ENCODE measurements around the gene XKRX. TPM values are rescaled to one million over a fixed set of nuclear protein-coding genes. Genes with fewer than 3 reads are reported as not detected.
A peak's percentile ranks its signal among the peaks of the same experiment; 100 is the strongest.

XKRX gene
- total and polyA plus RNA-seq, 2 of the 13 experiments (the other 11 are each of a cell fraction or from before 2014, with no cell fraction given) = not detected

- TF ChIP-seq DNMT1 (CRISPR knock-in tag; IDR thresholded peaks at IDR 0.05) (no peak), ZNF432 (CRISPR knock-in tag; IDR thresholded peaks at IDR 0.05; ENCODE audit: borderline replicate concordance) (no peak), SOX5 (CRISPR knock-in tag; IDR thresholded peaks at IDR 0.05; ENCODE audit: borderline replicate concordance) (no peak)
Measured at GRCh38 chrX:100871594-100872560, 56.8 kb downstream of the XKRX start (continued).

- no peak overlapping the region for H2AFZ ChIP-seq (ENCODE audit: low read length)
- DNase-seq (ENCODE audit: low spot score) = no peak
- in situ Hi-C loops (cut with HindIII; ENCODE audit: extremely low pct_ligation_motif_present, low pct_unique_long_range_greater_than_20kb) (no loop called here), intact Hi-C loops (cut with micrococcal nuclease; ENCODE audit: unreplicated experiment) (no loop called here)
- no peak overlapping the region for H3K4me3 ChIP-seq (replicated peaks in 1 of 3; ENCODE audit: insufficient read depth in 1 of 3, low read depth in 2 of 3, low read length in 3 of 3)
- 0 out of 2 replicates have a peak, but pooled peaks cover 9% of the 10 kb centered on the region for H3K4me1 ChIP-seq (ENCODE audit: insufficient read depth, low read length)
- H3K9ac ChIP-seq (ENCODE audit: insufficient read depth, low read depth, low read length) = no peak overlapping the region
- no peak for TF ChIP-seq EED (CRISPR knock-in tag; IDR thresholded peaks at IDR 0.05)
- TF ChIP-seq SOX5 (CRISPR knock-in tag; IDR thresholded peaks at IDR 0.05; ENCODE audit: borderline replicate concordance) = peak; percentile 35; the same call in 1 of the 2 replicates
- no peaks in the 10 kb centered on the region for H4K20me1 ChIP-seq (ENCODE audit: insufficient read depth, low read length)
- no peak overlapping the region for H3K4me2 ChIP-seq (ENCODE audit: low read depth, low read length)
- no peak for ATAC-seq
- CTCF ChIA-PET (ENCODE audit: low intra/inter-chr PET ratio, low total read pairs) = no interaction called here
- H3K27ac ChIP-seq (ENCODE audit: extremely low read length, insufficient read depth, low read length) = no peak overlapping the region
- no peaks in the 10 kb centered on the region for H3K27me3 ChIP-seq (ENCODE audit: control insufficient read depth in 1 of 2, insufficient read depth in 2 of 2, low read length in 2 of 2)
- no peaks in the 10 kb centered on the region for H3K9me3 ChIP-seq (ENCODE audit: low read length)
- no peak for FAIRE-seq
- H3K36me3 ChIP-seq (replicated peaks in 1 of 2; ENCODE audit: control insufficient read depth in 1 of 2, insufficient read depth in 2 of 2, low read length in 2 of 2) = no peaks in the 10 kb centered on the region
- BruUV-seq (replicated peaks) = no TSS peak
- no peaks in the 10 kb centered on the region for H3K79me2 ChIP-seq (ENCODE audit: insufficient read depth, low read length)
- POLR2A ChIA-PET = no interaction called here
- WGBS (ENCODE audit: low lambda C conversion rate) = 26% methylated on average over 5 of the region's 5 CpGs
Measured at GRCh38 chrX:100870527-100870926, 58.2 kb downstream of the XKRX start.

GRCh38 chrX:100868273-100868672 is 60.4 kb downstream of the XKRX start:
- Histone ChIP-seq H3K79me2 (ENCODE audit: insufficient read depth, low read length) (no peaks in the 10 kb centered on the region), H2AFZ (ENCODE audit: low read length) (no peak overlapping the region), H3K4me2 (ENCODE audit: low read depth, low read length) (no peak overlapping the region), H3K27ac (ENCODE audit: extremely low read length, insufficient read depth, low read length) (no peak overlapping the region), H3K9ac (ENCODE audit: insufficient read depth, low read depth, low read length) (no peak overlapping the region), H3K36me3 (replicated peaks in 1 of 2; ENCODE audit: control insufficient read depth in 1 of 2, insufficient read depth in 2 of 2, low read length in 2 of 2) (no peaks in the 10 kb centered on the region), H4K20me1 (ENCODE audit: insufficient read depth, low read length) (no peaks in the 10 kb centered on the region), H3K4me1 (ENCODE audit: insufficient read depth, low read length) (no peaks in the 10 kb centered on the region), H3K4me3 (replicated peaks in 1 of 3; ENCODE audit: insufficient read depth in 1 of 3, low read depth in 2 of 3, low read length in 3 of 3) (no peak overlapping the region), H3K9me3 (ENCODE audit: low read length) (no peaks in the 10 kb centered on the region), H3K27me3 (ENCODE audit: control insufficient read depth in 1 of 2, insufficient read depth in 2 of 2, low read length in 2 of 2) (no peaks in the 10 kb centered on the region)
- intact Hi-C loops (cut with micrococcal nuclease; ENCODE audit: unreplicated experiment) (no loop called here), in situ Hi-C loops (cut with HindIII; ENCODE audit: extremely low pct_ligation_motif_present, low pct_unique_long_range_greater_than_20kb) (no loop called here)
- ChIA-PET POLR2A (no interaction called here), CTCF (ENCODE audit: low intra/inter-chr PET ratio, low total read pairs) (no interaction called here)
- ATAC-seq = no peak
- no peak for FAIRE-seq
- DNase-seq (ENCODE audit: low spot score) = no peak
- 9% methylated on average over 2 of the region's 2 CpGs for WGBS (ENCODE audit: low lambda C conversion rate)
- no TSS peak for BruUV-seq (replicated peaks)
- no peak for TF ChIP-seq ZNF550 (CRISPR knock-in tag; IDR thresholded peaks at IDR 0.05; ENCODE audit: borderline replicate concordance)
- no peak for TF ChIP-seq STAG1 (CRISPR knock-in tag; IDR thresholded peaks at IDR 0.05)
- TF ChIP-seq ZNF549 (CRISPR knock-in tag; IDR thresholded peaks at IDR 0.05) = no peak
- no peak for TF ChIP-seq MLXIP (CRISPR knock-in tag; IDR thresholded peaks at IDR 0.05; ENCODE audit: borderline replicate concordance)
- TF ChIP-seq NONO (IDR thresholded peaks at IDR 0.05) = no peak
- no peak for TF ChIP-seq NONO (CRISPR knock-in tag; conservative IDR thresholded peaks at IDR 0.05)
